PC-9 (cell line): ENCODE measurements around the gene CTBS. TPM values are rescaled to one million over a fixed set of nuclear protein-coding genes. Genes with fewer than 3 reads are reported as not detected.

Experiments
- BruUV-seq: library from RNA; stranded (reverse); fragments of 400-500 nt; replicated peaks from 2 replicates; lab custom pipeline; 2021; lab: Mats Ljungman, UMichigan
- CTCF ChIA-PET: fragments of 300-600 bp; sonication (Branson Sonifier 250); formaldehyde crosslinking; loops from one replicate; lab custom pipeline; 2022; ENCODE audit warnings: antibody characterized with exemption; lab: Charles Lee
- POLR2A ChIA-PET: fragments of 300-600 bp; sonication (Branson Sonifier 250); formaldehyde crosslinking; loops from one replicate; lab custom pipeline; 2022; ENCODE audit warnings: antibody characterized with exemption; ENCODE audit not compliant: unreplicated experiment; lab: Charles Lee
- DNase-seq, 2 experiments: peaks; one replicate each; pipeline versions ENCODE4 v3.0.0 to v3.0.0-alpha.2; 2015 to 2022; ENCODE audit warnings: mixed read lengths in 1 of 2
- H2AFZ ChIP-seq: fragments of 200-600 bp; sonication (generic); 2 replicates; pipeline ENCODE4 v1.8.1; 2017; ENCODE audit warnings: antibody characterized with exemption
- H3F3A ChIP-seq: fragments of 200-600 bp; sonication (generic); 2 replicates; pipeline ENCODE4 v1.8.1; 2017; ENCODE audit warnings: antibody characterized with exemption, mild to moderate bottlenecking, low read depth; ENCODE audit not compliant: insufficient read depth
- H3K27ac ChIP-seq: fragments of 200-600 bp; sonication (generic); 2 replicates; pipeline ENCODE4 v1.6.1; 2016; ENCODE audit warnings: mixed run types
- H3K27me3 ChIP-seq: fragments of 200-600 bp; sonication (generic); 2 replicates; pipeline ENCODE4 v1.6.1; 2016; ENCODE audit warnings: low read depth, mixed run types; ENCODE audit not compliant: insufficient read depth
- H3K36me3 ChIP-seq: fragments of 200-600 bp; sonication (generic); 2 replicates; pipeline ENCODE4 v1.6.1; 2016; ENCODE audit warnings: low read depth, mixed run types
- H3K4me1 ChIP-seq: fragments of 200-600 bp; sonication (generic); replicated peaks from 2 replicates; pipeline ENCODE4 v1.6.1; 2016; ENCODE audit warnings: mixed run types; ENCODE audit not compliant: insufficient read depth
- H3K4me2 ChIP-seq: fragments of 200-600 bp; sonication (generic); 2 replicates; pipeline ENCODE4 v1.6.1; 2017; ENCODE audit warnings: mixed run types
- H3K4me3 ChIP-seq: fragments of 200-600 bp; sonication (generic); 2 replicates; pipeline ENCODE4 v1.6.1; 2016; ENCODE audit warnings: mixed run types
- H3K79me2 ChIP-seq: fragments of 200-600 bp; sonication (generic); 2 replicates; pipeline ENCODE4 v1.6.1; 2017; ENCODE audit warnings: low read depth, mixed run types
- H3K9me2 ChIP-seq: fragments of 200-600 bp; sonication (generic); 2 replicates; pipeline ENCODE4 v1.8.1; 2017; ENCODE audit warnings: mild to moderate bottlenecking; ENCODE audit not compliant: insufficient read depth
- H3K9me3 ChIP-seq: fragments of 200-600 bp; sonication (generic); 2 replicates; pipeline ENCODE4 v1.8.1; 2016; ENCODE audit warnings: low read depth; ENCODE audit not compliant: insufficient read depth
- H4K20me1 ChIP-seq: fragments of 200-600 bp; sonication (generic); 2 replicates; pipeline ENCODE4 v1.8.1; 2017; ENCODE audit not compliant: insufficient read depth
- EZH2 ChIP-seq: fragments of 200-600 bp; sonication (generic); IDR thresholded peaks from 2 replicates; pipeline ENCODE4 v1.8.0; 2017; ENCODE audit warnings: antibody characterized with exemption, low read depth
- intact Hi-C: fragments of 100-400 bp; cut with micrococcal nuclease; formaldehyde crosslinking; loops from one replicate; pipeline ENCODE4 v1.10.0; 2022; ENCODE audit not compliant: unreplicated experiment
- total RNA-seq: library from RNA; stranded (reverse); gene quantifications from 2 replicates; pipeline ENCODE4 v1.2.3, GENCODE V29; 2021
- TF ChIP-seq, protein P1 (sequence below): fragments of 200-600 bp; sonication (generic); conservative IDR thresholded peaks from 2 replicates; pipeline ENCODE4 v1.6.1; 2017; ENCODE audit warnings: mixed run types, antibody characterized with exemption, mild to moderate bottlenecking, moderate library complexity

Gene CTBS
- total RNA-seq, 1 experiment from 2014 or later: 20.2 TPM

DNA sequence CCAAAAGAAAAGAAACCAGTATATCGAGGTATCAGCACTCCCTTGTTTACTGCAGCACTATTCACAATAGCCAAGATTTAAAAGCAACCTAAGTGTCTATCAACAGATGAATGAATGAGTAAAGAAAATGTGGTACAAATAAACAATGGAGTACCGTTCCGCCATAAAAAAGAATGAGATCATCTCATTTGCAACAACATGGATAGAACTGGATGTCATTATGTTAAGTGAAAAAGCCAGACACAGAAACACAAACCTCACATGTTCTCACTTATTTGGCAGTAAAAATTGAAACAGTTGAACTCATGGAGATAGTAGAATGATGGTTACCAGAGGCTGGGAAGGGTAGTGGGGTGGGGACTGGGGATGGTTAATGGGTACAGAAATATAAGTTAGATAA lies 63.6 kb downstream of the CTBS start:
- Histone ChIP-seq H3K27me3 (no peaks in the 10 kb centered on the region), H3K36me3 (no peaks in the 10 kb centered on the region), H4K20me1 (no peaks in the 10 kb centered on the region), H3K4me2 (no peak overlapping the region), H3K79me2 (peaks cover 10% of the 10 kb centered on the region; the same call in 1 of the 2 replicates), H2AFZ (no peak overlapping the region), H3K9me3 (no peaks in the 10 kb centered on the region; the same call in 1 of the 2 replicates), H3K4me3 (no peak overlapping the region), H3K27ac (no peak overlapping the region), H3K4me1 (peaks cover 7% of the 10 kb centered on the region; the same call in 1 of the 2 replicates), H3K9me2 (no peaks in the 10 kb centered on the region), H3F3A (peaks cover 15% of the 10 kb centered on the region)
- intact Hi-C loops: no loop called here
- TF ChIP-seq, protein P1, sequence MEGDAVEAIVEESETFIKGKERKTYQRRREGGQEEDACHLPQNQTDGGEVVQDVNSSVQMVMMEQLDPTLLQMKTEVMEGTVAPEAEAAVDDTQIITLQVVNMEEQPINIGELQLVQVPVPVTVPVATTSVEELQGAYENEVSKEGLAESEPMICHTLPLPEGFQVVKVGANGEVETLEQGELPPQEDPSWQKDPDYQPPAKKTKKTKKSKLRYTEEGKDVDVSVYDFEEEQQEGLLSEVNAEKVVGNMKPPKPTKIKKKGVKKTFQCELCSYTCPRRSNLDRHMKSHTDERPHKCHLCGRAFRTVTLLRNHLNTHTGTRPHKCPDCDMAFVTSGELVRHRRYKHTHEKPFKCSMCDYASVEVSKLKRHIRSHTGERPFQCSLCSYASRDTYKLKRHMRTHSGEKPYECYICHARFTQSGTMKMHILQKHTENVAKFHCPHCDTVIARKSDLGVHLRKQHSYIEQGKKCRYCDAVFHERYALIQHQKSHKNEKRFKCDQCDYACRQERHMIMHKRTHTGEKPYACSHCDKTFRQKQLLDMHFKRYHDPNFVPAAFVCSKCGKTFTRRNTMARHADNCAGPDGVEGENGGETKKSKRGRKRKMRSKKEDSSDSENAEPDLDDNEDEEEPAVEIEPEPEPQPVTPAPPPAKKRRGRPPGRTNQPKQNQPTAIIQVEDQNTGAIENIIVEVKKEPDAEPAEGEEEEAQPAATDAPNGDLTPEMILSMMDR: no peak
- TF ChIP-seq EZH2: no peak
- ChIA-PET POLR2A (no interaction called here), CTCF (no interaction called here)
- no TSS peak for BruUV-seq
- no peak for DNase-seq

DNA sequence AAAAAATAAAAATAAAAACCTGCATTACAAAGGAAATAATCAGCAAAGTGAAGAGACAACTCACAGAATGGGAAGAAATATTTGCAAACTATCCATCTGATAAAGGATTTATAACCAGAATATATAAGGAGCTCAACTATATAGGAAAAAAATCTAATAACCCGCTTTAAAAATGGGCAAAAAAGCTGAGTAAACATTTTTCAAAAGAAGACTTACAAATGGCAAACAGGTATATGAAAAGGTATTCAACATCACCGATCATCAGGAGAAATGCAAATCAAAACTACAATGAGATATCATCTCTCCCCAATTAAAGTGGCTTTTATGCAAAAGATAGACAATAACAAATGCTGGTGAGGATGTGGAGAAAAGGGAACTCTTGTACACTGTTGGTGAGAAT lies 64.1 kb downstream of the CTBS start:
- no peaks in the 10 kb centered on the region for H4K20me1 ChIP-seq
- POLR2A ChIA-PET: no interaction called here
- peaks cover 14% of the 10 kb centered on the region for H3K79me2 ChIP-seq
- H3K27ac ChIP-seq: no peak overlapping the region
- CTCF ChIA-PET: no interaction called here
- BruUV-seq: no TSS peak
- peaks cover 7% of the 10 kb centered on the region; the same call in 1 of the 2 replicates for H3K4me1 ChIP-seq
- TF ChIP-seq EZH2: no peak
- TF ChIP-seq, protein P1: no peak
- intact Hi-C loops: no loop called here
- H3K4me2 ChIP-seq: no peak overlapping the region
- no peaks in the 10 kb centered on the region for H3K36me3 ChIP-seq
- no peak overlapping the region for H2AFZ ChIP-seq
- no peaks in the 10 kb centered on the region for H3K27me3 ChIP-seq
- H3K9me3 ChIP-seq: no peaks in the 10 kb centered on the region; the same call in 1 of the 2 replicates
- H3F3A ChIP-seq: peaks cover 19% of the 10 kb centered on the region
- H3K4me3 ChIP-seq: no peak overlapping the region
- no peak for DNase-seq
- H3K9me2 ChIP-seq: no peaks in the 10 kb centered on the region

DNA sequence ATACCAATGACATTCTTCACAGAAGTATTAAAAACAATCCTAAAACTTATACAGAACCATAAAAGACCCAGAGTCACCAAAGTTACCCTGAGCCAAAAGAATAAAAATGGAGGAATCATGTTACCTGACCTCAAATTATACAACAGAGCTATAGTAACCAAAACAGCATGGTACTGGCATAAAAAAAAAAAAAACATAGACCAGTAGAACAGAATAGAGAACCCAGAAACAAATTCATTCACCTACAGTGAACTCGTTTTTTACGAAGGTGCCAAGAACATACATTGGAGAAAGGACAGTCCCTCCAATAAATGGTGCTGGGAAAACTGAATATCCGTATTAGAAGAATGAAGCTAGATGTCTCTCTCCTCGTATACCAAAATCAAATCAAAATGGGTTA lies 65.2 kb downstream of the CTBS start:
- POLR2A ChIA-PET: no interaction called here
- CTCF ChIA-PET: no interaction called here
- peaks cover 22% of the 10 kb centered on the region for H3F3A ChIP-seq

More for the DNA sequence above, 65.2 kb downstream of the CTBS start:
- BruUV-seq: no TSS peak
- no peak overlapping the region for H3K4me2 ChIP-seq
- no peaks in the 10 kb centered on the region for H3K9me2 ChIP-seq
- DNase-seq: no peak
- peaks cover 12% of the 10 kb centered on the region for H3K4me1 ChIP-seq
- no peak for TF ChIP-seq EZH2
- TF ChIP-seq, protein P1: no peak
- no peaks in the 10 kb centered on the region for H3K27me3 ChIP-seq
- H3K36me3 ChIP-seq: no peaks in the 10 kb centered on the region
- no peak overlapping the region for H3K27ac ChIP-seq
- H3K9me3 ChIP-seq: no peaks in the 10 kb centered on the region; the same call in 1 of the 2 replicates
- H3K4me3 ChIP-seq: no peak overlapping the region
- H3K79me2 ChIP-seq: peaks cover 25% of the 10 kb centered on the region
- H2AFZ ChIP-seq: no peak overlapping the region
- peaks cover 5% of the 10 kb centered on the region for H4K20me1 ChIP-seq
- intact Hi-C loops: loop anchor here (5.0 kb wide), 1 partner anchor 183 kb away; the partner anchor contains the start of gene SSX2IP
